HL-60/S4 (cell line): Measurements from ENCODE around the gene ZBTB7C.

ENCODE experiments used
- in situ Hi-C: fragments of 300-500 bp; cut with MboI; formaldehyde crosslinking; loops from 2 replicates; pipeline ENCODE4 v1.14.3; 2022; ENCODE audit warnings: low sequenced_read_pairs

ZBTB7C gene

DNA sequence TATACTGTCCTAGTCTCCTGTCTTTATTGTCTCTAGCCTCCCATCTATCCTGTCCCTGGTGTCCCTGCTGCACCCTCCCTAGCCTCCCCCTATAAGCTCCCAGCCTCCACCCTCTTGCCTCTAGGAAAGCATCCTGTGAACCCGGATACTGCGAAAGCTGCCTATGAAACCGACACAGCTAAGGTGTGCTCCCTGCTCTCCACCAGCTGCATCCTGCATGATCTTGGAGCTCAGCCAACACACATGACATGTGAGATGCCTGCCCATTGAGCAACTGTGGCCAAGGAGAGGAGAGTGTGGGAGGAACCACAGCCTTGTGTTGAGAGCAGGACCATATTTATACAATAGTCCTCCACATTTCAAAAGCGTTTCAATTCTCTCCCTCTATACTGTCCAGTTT, 187.1 kb downstream of the ZBTB7C start:
- in situ Hi-C loops = no loop called here

DNA sequence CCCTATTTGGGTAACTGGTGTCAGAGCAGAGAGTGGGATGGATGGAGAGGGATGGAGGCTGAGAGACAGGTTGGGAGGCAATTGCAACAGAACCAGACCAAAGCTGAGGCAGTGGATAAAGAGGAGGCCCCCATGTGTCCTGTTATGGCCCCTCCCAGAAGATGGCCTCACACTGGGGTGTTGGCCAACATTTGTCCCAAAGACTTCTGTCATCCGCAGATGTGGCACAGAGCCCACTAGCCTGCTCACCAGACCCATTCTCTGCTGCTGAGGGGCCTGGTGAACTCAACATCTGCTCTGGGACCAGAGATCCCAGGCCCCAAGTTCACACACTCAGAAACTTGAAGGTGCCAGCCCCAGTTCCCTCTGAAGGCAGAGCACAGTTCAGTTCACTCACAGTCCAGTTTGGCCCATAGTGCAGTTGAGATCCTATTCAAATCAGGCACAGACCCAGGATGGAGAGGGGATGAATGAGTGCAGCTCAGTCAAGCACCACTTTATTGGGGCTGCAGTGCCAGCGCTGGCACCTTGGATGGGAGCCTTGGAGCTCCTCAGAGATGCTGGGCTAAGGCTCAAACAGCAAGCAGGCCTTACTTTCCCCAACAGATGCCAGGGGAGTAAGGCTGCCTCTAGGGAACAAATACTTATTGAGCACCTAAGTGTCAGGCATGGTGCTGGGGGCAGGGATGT, 189.2 kb downstream of the ZBTB7C start:
- in situ Hi-C loops = no loop called here

DNA sequence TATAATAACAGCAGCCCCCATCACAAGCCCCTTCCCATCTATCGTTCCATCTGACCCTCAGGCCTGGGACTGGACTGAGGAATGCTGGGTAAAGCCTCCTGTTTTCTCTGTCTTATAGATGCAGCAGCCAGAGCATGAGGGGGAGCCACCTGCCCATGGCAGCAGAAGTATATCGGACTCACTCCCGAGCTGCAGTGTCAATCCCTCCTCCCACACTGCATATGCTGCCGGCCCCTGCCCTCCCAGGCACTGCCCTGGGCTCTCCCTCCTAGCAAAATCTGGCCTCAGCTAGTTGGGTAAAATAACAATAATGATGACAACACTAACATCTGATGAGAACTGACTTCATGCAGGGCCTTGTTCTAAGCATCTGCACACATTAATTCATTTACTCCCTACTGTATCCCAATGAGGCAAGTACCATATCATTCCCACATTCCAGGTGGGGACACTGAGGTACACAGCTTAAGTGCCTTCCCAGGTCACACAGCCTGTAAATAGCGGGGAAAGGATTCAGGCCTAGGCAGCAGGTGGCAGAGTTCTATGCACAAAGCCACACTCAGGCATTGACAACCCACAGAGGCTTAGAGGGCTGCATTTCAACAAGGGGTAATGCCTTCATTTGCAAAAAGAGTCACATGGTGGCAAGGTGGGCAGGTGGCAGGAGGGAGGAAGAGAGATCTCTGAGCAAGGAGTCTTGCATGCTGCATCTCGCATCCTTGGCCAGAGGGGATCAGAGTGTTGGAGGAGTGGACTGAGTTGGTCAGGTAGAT, 190.0 kb downstream of the ZBTB7C start:
- in situ Hi-C loops = no loop called here

DNA sequence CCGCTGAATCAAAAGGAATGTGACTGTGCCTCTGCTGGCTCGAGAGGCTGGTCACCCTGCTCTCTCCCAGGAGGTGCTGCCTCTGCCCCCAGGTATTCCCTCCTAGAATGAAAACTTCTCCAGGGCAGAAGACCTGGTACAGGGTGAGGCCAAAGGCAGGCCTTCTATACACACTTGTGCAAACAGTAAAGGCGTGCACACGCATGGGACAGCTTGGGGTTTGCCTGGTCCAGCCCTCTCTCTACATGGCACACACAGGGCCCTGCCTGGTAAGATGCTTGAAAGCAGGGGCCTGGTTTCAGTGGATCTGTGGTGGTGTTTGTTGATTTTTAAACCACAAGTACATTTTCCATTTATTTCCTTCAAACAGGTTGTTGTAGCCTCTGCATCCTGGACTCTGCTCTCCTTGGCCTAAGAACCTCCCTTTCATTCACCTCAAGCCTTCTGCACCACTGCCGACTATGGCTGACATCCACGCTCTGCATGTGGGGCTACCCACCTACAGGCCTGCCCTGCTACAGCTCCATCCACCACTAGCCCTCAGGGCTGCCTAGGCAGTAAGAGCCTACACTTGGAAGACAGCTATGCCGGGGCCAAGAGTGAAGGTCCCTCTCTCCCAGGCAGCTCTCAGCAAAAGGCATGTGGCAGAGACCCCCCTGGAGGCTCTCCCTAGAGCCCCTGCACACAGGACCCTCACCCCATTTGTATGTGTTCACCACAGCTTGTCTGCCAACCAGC, 190.7 kb downstream of the ZBTB7C start:
- in situ Hi-C loops = no loop called here

DNA sequence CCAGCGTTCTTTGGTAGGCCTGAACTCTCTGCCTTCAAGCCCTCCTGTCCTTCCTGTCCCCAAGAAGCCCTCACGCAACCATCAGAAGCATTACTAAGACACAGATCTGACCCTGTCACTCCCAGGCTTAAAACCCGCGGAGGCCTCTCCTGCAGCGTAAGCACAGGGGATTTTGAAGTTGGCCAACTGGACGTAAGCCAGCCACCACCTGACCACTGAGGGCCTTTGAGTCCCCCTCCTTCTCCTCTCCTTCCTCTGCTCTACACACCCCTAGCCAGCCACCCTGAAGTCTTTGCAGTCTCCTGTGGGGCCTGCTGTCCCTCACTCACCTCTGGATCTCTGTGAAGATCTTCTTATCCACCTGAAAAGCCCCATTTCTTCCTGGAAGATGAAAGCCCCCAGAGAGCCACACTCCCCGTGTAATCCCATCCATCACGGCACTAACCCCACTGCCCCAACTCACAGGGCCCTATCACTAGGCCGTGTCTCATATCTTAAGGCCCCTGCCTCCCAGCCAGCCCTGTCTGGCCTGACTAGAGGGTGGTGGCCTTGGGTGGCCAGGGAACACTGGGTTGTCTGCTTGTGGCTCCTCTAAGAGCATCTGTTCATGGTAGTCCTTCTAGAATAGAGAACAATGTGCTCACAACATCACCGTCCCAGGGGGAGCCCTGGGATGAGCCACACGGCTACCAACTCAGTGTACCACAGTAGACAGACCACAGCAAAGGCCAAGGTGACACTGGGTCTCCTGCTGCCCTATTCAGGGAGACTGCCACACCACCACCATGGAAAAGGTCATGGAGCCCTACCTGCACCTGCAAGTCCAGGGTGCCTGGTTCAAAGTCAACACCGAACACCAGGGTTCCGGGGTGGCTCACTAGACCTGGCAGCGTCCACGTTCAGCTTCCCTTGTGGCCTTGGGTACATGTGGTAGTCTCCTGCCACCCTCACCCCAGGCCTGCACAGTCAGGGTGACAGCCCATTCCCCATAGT, 191.6 kb downstream of the ZBTB7C start:
- in situ Hi-C loops = no loop called here

DNA sequence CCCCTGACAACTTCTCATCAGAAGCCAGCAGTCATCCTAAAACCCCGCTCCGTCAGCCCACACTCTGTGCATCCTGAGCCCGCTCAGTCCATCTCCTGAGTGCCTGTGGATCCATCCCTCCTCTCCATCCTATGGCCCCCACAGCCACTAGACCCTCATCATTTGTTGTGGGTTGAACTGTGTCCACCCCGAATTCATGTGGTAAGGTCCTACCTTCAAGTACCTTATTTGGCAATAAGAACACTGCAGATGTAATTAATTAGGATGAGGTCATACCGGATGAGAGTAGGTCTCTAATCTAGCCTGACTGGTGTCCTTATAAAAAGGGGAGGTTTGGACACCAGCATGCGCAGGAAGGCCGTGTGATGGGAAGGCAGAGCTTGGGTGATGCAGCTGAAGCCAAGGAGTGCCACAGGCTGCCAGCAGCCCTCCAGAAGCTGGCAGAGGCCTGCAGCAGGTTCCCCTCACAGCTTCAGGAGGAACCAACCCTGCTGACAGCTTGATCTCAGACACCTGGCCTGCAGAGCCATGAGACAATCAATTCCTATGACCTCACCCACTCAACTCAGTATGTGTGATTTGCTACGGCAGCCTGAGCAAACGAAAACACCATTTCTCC, 192.4 kb downstream of the ZBTB7C start:
- in situ Hi-C loops = no loop called here

DNA sequence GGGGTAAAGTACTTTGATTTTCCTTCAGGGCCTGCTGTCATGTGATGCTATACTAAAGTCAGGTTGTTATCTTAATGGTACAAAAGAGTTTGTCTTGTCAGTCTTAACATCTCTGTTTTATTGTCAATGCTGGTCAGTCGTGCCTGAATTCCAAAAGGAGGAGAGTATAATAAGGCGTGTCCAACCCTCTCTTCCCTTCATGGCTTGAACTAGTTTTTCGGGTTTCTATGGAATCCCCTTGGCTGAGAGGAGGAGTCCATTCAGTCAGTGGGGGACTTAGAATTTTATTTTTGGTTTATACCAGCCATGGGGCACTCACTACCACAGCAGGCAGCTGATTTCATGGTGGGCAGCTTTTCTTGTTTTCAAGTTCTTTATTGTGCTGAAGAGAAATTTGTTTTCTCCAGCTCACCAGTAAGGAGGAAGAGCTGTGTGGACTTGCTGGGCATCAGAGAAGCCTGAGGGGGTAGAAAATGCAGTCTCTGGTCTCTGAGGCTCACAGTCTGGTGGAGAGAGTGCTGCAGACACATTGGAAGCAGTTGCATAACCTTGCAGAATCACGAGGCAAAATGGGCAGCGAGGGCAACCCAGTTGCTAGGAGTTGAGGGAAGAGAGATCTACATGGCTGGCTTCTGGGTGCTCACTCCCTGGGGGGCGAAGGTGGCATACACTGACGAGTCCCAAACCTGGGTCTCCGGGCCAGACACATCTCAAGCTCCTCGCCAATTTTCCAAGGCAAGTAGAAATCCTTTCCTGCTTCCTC, 193.1 kb downstream of the ZBTB7C start:
- in situ Hi-C loops = no loop called here

DNA sequence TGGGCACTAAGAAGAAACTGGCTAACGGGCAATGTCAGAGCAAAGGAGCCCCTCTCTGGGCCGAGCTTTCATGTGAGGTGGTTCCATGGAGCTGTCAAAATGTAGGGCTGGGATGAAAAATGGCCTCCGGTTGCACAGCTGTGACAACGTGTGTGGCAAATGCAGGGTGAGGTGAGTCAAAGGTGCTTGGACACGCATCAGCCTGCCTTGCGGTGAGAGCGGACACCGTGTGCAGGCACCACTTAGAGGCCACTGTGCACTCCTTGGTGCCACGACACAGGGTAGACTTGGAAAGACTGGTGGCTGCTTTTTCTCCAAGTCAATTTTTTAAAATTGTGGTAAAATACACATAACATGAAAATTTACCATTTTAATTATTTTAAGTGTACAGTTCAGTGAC, 195.4 kb downstream of the ZBTB7C start:
- in situ Hi-C loops = no loop called here

DNA sequence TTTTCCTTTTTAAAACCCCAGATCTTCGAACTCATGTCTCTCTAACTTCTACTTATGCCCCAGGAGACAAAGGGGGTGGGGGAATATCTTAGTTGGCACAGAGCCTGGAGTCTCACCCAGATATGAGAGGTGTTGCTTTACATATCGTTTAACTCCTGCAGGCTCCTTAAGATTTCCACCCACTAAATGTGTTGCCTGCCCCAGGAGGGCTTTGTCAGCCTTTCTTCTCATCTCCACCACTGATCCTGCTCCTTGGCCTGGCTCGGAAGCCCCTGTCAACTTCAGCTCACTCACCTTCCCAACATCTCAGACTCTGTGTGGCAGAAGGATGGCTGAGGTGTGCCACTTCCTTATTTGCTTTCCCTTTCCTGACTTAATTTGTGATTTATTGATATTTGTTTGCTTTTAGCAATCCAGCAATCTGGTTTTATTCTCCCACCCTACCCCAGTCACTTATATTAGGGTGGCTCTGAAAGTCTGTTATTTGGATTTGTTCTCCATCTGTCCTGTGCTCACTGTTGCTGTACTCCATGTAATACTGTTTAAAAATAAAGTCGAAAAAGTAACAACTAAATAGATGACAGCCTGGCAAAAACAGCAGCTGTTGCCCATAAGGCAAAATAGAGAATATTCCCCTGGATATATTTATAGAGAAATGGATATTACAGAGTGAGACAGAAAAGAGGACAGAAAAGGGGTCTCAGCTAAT, 200.6 kb downstream of the ZBTB7C start:
- in situ Hi-C loops = no loop called here

DNA sequence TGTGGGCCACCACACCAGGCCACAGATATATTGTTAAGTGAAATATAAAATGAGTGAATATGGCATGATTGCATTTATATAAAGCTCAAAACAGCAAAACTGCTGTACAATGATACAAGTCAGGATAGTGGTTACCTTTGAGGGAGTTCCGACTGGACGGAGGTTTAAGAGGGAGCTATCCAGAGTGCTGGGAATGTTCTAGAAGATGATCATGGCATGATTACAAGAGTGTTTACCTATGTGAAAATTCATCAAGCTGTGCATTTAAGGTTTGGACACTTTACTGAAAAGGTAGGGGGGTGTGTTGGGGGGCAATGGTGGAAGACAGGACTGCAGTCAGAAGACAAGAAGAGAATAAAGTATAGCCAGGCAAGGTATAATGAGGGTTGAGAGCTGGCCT, 201.4 kb downstream of the ZBTB7C start:
- in situ Hi-C loops = no loop called here

DNA sequence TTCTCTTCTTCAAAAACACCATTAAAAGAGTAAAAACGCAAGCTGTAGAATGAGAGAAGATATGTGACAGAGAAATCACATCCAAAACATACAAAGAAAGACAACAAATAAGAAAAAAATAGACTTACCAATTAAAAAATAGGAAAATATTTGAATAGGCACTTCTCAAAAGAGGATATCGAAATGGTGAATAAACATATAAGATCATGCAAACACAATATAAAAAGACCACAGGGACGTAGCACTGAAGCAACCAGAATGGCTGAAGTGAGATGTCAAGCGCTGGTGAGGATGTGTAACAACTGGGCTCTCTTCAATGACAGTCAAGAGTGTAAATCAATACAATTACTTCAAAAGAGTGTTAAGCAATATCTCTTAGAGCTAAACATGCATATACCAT, 202.3 kb downstream of the ZBTB7C start:
- in situ Hi-C loops = no loop called here

DNA sequence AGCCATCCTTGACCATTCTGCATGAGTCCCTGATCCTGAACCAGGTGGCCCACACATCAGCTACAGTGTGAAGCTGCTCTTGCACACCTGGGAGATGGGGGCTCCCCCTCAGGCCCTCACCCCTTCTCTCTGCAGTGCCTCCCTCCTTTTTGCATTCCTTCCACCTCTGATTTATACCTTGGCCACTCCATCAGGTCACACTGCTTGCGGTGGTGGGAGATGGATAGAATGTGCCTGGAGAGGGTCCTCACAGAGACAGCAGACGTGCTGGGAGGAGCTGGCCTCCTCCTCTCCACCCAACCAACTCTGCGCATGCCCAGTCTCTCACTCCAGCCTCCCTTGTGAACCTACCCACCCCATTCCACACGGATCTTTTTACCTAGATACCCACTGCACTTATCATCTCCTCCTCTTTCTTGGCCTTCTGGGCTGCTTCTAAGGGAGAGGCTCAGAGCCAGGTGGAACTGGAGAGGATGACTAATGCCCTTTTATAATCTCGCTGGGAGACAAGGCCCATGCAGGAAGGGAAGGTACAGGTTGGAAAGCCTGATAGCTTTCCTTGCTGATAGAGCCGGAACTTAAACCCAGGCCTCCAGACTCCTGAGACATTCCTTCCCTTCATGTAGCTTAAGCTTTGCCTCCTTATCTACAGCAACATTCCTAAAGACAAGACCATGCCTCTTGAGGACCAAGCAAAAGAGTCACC, 205.1 kb downstream of the ZBTB7C start:
- in situ Hi-C loops = no loop called here

DNA sequence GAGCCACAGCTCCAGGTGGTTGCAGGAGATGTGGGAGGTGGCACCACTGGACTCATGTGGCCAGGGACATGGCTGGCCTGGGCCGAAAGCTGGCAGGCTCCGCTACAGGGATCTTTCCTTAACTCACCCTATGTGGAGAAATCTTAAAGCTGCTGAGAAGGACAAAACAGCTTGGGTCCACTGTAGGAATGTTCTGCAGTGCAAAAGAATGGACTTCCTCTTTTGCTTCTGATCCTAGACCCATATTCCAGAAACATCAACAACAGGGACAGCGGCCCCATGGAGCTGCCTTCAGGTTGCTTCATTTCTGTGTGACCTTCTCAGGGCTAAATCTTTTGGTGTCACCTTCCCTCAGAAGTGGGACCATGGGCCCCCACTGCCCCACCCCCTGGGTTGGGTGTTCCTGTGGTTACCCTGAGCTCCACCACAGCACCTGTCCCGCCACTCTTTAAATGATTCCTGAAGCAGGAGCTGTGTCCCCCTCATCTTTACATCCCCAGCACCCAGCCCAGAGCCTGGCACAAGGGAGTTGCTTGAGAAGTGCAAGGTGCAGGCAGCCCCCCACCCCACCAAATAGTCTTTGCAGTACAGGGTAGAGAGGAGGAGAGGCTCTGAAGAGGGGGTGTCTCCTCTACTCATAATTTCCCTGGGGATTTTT, 205.8 kb downstream of the ZBTB7C start:
- in situ Hi-C loops = no loop called here

DNA sequence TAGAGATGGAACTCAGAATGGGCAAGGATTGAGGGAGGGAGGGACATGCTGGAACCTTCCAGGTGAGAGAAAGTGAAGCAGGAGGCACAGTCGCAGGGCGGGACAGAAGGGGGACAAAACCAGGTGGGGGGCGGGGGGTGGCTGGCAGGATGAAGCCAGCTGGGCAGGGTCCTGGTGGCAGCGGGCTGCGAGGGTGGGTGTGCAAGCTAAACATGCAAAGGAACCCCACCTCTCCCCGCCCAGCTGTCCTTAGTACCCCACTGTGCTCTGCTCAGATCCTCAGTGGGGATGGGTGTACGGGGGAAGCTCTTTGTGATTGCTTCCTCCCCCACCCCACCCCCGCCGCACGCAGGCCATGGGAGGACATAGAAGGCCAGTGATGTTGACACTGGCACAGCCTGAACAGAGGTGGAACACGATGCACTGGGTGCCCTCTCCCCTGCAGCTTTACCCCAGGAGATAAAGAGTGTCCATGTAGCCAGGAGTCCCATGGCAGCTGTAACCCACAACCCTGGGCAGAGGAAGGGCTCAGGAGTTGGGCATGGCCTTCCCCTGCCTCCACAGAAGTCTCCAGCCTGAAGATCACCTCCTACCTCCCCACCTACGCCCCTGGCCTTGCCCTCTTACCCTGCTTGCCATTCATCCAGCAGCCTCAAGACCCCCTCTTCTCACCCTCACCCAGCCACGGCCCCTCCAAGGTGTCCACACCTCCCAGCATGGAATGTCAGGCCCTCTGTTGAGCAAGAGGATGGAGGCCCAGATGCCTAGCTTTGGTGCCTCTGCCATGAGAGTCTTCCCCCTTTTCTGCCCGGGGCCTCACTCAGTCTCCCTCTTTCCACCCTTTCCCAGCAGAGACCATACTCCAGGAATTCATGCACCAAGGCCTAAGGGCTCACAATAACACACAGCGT, 206.6 kb downstream of the ZBTB7C start:
- in situ Hi-C loops = no loop called here

DNA sequence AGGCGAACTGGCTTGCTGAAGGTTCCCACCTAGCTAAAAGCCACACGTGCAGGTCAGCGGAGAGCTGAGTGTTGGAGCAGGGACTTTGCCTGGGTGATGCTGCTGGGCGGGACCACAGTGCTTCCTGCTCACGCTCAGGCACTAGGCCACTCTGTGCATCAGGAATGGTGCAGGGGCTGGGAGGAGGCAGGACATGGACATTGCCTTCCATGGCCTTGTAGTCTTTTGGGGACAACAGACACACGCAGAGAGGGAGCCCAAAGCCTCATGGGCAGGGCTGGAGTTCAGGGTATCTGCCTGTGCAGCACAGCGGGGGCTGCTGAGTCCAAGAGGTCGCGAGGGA, 207.2 kb downstream of the ZBTB7C start:
- in situ Hi-C loops = no loop called here

DNA sequence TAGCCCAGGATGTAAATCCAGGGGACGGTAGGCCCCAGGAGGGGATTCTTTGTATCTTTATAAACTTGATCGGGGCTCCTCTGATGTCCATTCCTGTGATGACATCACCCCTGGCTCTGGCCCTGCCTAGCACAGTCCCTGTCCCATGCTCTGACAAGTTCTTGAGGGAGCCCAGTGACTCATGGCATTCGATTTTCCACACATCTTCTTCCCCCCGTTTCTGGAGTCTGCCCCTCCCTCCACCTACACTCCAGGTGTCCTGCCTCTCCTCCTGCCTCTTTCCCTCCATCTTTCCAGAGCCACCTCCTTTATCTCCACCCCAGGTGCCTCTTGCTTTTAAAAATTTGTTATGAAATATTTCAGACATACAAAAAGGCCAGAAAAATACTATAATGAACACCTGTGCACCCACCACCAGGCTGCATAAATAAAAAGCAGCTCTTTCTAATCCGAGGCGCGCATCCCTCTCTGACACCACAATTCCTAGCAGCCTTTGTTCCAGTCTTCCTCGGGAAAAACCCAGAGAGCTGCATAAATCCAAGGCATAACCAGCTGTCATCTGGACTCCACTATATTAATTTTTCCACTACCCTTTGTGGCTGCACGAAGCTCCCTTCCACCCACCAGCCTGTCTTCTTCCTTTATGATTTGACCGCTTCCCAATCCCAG, 207.7 kb downstream of the ZBTB7C start:
- in situ Hi-C loops = no loop called here
